HepG2 (cell line): ENCODE results near the gene BRD2. TPM values are rescaled to one million over a fixed set of nuclear protein-coding genes. Genes with fewer than 3 reads are reported as not detected.
A peak's percentile ranks its signal among the peaks of the same experiment; 100 is the strongest.

Experiments used
- ATM ChIP-seq: fragments of 450-650 bp; IDR thresholded peaks from 2 replicates; pipeline ENCODE4 v1.7.1; 2017; ENCODE audit warnings: mild to moderate bottlenecking, borderline replicate concordance
- HCFC1 ChIP-seq: fragments of 150-350 bp; IDR thresholded peaks from 2 replicates; pipeline ENCODE4 v1.6.1; 2014; ENCODE audit warnings: low read depth, low read length
- HOXD1 ChIP-seq: sonication (generic); formaldehyde crosslinking; IDR thresholded peaks from 2 replicates; pipeline ENCODE4 v1.5.0; 2020; ENCODE audit warnings: missing genetic modification reagents
- REPIN1 ChIP-seq: sonication (generic); formaldehyde crosslinking; IDR thresholded peaks from 2 replicates; pipeline ENCODE4 v1.8.0; 2022; ENCODE audit warnings: missing genetic modification reagents, low read depth, mild to moderate bottlenecking, borderline replicate concordance
- REXO4 ChIP-seq: sonication (generic); formaldehyde crosslinking; IDR thresholded peaks from 2 replicates; pipeline ENCODE4 v1.8.0; 2022; ENCODE audit warnings: missing genetic modification reagents, mild to moderate bottlenecking, borderline replicate concordance
- SMAD3 ChIP-seq: sonication (generic); formaldehyde crosslinking; IDR thresholded peaks from 2 replicates; pipeline ENCODE4 v1.4.0; 2020; ENCODE audit warnings: missing genetic modification reagents
- ZFP90 ChIP-seq: sonication (generic); formaldehyde crosslinking; IDR thresholded peaks from 2 replicates; pipeline ENCODE4 v1.8.0; 2022; ENCODE audit warnings: missing genetic modification reagents, mild to moderate bottlenecking, inconsistent platforms, borderline replicate concordance
- ZNF256 ChIP-seq: sonication (generic); formaldehyde crosslinking; conservative IDR thresholded peaks from 2 replicates; pipeline ENCODE4 v1.4.0; 2020; ENCODE audit warnings: missing genetic modification reagents
- ZNF629 ChIP-seq: sonication (generic); formaldehyde crosslinking; conservative IDR thresholded peaks from 2 replicates; pipeline ENCODE4 v1.5.0; 2020; ENCODE audit warnings: missing genetic modification reagents
- ZNF772 ChIP-seq: sonication (generic); formaldehyde crosslinking; IDR thresholded peaks from 2 replicates; pipeline ENCODE4 v1.5.0; 2020; ENCODE audit warnings: mild to moderate bottlenecking, missing genetic modification reagents
- polyA plus RNA-seq, 8 experiments: library from polyadenylated mRNA; depleted of rRNA in 3 of 8; stranded (reverse) in 7 of 8; unstranded in 1 of 8; fragments of >200 nt; fragmentation: Illumina TruSeq in 4 of 8; extraction: Trizol in 4 of 8; gene quantifications; 2 replicates each; pipeline versions ENCODE4 v1.2.1 to v1.2.3, GENCODE V29; 2011 to 2016; ENCODE audit warnings: low read depth in 4 of 8, missing spikeins in 1 of 8, mixed read lengths in 1 of 8; ENCODE audit not compliant: insufficient read depth in 1 of 8
- total RNA-seq, 5 experiments: library from RNA; depleted of rRNA; stranded (reverse); fragments of >200 nt; fragmentation: Illumina TruSeq; extraction: Trizol; gene quantifications; 2 replicates each; pipeline ENCODE4 v1.2.3, GENCODE V29; 2016; ENCODE audit warnings: low read depth in 1 of 5
- TF ChIP-seq, protein P1 (sequence below): sonication (generic); formaldehyde crosslinking; IDR thresholded peaks from 2 replicates; pipeline ENCODE4 v1.4.0; 2020; ENCODE audit warnings: missing genetic modification reagents
- TF ChIP-seq, protein P2 (sequence below): sonication (generic); formaldehyde crosslinking; conservative IDR thresholded peaks from 2 replicates; pipeline ENCODE4 v1.4.0; 2020; ENCODE audit warnings: missing genetic modification reagents
- TF ChIP-seq, protein P3 (sequence below): sonication (generic); formaldehyde crosslinking; IDR thresholded peaks from one replicate; pipeline ENCODE4 v1.5.1; 2020; ENCODE audit warnings: mild to moderate bottlenecking, missing genetic modification reagents; ENCODE audit errors: not compliant biosample characterization

Gene BRD2
- total and polyA plus RNA-seq, 2 of the 13 experiments (the other 11 are each of a cell fraction or from before 2014, with no cell fraction given): 143 to 202 TPM

DNA sequence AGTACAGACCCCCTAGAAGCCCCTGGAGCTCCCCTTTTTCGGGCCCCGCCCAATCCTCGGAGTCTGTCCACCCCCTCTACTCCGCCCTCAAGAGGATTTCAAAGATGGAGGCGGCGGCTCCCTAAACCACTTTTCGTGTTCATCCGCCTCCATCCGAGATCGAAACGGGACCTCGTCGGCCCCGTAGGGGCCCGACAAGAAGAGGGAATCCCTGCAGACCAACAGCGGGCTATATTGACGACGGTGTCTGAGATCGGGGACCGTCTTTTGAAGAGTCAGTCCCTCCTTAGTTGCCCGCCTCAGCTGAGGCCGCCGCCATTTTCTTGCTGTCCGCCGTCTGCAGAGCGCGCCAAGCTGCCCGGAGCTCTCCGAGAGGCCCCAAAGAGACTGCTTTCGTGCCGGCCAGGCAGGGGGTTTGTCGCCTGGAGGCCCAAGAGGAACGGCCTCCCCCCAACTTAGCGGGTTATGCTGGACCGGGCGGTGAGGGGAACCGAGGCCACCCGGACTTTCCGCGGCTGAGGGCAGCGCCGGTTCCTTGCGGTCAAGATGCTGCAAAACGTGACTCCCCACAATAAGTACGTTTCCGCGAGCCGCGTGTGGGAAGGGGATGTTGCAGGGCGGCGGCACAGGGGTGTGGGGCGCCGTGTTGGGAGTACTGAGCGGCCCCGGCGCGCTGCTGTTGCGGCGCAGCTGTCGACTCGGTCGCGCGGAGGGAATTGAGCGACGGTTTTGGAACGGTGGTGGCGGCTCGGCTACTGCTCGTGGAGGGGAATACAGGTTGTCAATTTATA, 4.2 kb downstream of the BRD2 start (continued):
- TF ChIP-seq, protein P1, sequence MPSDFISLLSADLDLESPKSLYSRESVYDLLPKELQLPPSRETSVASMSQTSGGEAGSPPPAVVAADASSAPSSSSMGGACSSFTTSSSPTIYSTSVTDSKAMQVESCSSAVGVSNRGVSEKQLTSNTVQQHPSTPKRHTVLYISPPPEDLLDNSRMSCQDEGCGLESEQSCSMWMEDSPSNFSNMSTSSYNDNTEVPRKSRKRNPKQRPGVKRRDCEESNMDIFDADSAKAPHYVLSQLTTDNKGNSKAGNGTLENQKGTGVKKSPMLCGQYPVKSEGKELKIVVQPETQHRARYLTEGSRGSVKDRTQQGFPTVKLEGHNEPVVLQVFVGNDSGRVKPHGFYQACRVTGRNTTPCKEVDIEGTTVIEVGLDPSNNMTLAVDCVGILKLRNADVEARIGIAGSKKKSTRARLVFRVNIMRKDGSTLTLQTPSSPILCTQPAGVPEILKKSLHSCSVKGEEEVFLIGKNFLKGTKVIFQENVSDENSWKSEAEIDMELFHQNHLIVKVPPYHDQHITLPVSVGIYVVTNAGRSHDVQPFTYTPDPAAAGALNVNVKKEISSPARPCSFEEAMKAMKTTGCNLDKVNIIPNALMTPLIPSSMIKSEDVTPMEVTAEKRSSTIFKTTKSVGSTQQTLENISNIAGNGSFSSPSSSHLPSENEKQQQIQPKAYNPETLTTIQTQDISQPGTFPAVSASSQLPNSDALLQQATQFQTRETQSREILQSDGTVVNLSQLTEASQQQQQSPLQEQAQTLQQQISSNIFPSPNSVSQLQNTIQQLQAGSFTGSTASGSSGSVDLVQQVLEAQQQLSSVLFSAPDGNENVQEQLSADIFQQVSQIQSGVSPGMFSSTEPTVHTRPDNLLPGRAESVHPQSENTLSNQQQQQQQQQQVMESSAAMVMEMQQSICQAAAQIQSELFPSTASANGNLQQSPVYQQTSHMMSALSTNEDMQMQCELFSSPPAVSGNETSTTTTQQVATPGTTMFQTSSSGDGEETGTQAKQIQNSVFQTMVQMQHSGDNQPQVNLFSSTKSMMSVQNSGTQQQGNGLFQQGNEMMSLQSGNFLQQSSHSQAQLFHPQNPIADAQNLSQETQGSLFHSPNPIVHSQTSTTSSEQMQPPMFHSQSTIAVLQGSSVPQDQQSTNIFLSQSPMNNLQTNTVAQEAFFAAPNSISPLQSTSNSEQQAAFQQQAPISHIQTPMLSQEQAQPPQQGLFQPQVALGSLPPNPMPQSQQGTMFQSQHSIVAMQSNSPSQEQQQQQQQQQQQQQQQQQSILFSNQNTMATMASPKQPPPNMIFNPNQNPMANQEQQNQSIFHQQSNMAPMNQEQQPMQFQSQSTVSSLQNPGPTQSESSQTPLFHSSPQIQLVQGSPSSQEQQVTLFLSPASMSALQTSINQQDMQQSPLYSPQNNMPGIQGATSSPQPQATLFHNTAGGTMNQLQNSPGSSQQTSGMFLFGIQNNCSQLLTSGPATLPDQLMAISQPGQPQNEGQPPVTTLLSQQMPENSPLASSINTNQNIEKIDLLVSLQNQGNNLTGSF (CRISPR knock-in tag): no peak; the same call in 1 of the 2 replicates
- TF ChIP-seq HOXD1 (CRISPR knock-in tag): 0 out of 2 replicates have a peak, but pooled peaks have one; percentile 28
- TF ChIP-seq ZFP90 (CRISPR knock-in tag): no peak
- TF ChIP-seq, protein P2, sequence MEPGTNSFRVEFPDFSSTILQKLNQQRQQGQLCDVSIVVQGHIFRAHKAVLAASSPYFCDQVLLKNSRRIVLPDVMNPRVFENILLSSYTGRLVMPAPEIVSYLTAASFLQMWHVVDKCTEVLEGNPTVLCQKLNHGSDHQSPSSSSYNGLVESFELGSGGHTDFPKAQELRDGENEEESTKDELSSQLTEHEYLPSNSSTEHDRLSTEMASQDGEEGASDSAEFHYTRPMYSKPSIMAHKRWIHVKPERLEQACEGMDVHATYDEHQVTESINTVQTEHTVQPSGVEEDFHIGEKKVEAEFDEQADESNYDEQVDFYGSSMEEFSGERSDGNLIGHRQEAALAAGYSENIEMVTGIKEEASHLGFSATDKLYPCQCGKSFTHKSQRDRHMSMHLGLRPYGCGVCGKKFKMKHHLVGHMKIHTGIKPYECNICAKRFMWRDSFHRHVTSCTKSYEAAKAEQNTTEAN: no peak
- 0 out of 2 replicates have a peak, but pooled peaks have one; percentile 4 for TF ChIP-seq SMAD3
- TF ChIP-seq ZNF256: no peak; the same call in 1 of the 2 replicates
- TF ChIP-seq ZNF772: peak; percentile 47; the same call in 1 of the 2 replicates
- TF ChIP-seq REXO4 (CRISPR knock-in tag): peak; percentile 86; the same call in 1 of the 2 replicates
- no peak for TF ChIP-seq ZNF629 (CRISPR knock-in tag)
- no peak for TF ChIP-seq ATM
- TF ChIP-seq, protein P3, sequence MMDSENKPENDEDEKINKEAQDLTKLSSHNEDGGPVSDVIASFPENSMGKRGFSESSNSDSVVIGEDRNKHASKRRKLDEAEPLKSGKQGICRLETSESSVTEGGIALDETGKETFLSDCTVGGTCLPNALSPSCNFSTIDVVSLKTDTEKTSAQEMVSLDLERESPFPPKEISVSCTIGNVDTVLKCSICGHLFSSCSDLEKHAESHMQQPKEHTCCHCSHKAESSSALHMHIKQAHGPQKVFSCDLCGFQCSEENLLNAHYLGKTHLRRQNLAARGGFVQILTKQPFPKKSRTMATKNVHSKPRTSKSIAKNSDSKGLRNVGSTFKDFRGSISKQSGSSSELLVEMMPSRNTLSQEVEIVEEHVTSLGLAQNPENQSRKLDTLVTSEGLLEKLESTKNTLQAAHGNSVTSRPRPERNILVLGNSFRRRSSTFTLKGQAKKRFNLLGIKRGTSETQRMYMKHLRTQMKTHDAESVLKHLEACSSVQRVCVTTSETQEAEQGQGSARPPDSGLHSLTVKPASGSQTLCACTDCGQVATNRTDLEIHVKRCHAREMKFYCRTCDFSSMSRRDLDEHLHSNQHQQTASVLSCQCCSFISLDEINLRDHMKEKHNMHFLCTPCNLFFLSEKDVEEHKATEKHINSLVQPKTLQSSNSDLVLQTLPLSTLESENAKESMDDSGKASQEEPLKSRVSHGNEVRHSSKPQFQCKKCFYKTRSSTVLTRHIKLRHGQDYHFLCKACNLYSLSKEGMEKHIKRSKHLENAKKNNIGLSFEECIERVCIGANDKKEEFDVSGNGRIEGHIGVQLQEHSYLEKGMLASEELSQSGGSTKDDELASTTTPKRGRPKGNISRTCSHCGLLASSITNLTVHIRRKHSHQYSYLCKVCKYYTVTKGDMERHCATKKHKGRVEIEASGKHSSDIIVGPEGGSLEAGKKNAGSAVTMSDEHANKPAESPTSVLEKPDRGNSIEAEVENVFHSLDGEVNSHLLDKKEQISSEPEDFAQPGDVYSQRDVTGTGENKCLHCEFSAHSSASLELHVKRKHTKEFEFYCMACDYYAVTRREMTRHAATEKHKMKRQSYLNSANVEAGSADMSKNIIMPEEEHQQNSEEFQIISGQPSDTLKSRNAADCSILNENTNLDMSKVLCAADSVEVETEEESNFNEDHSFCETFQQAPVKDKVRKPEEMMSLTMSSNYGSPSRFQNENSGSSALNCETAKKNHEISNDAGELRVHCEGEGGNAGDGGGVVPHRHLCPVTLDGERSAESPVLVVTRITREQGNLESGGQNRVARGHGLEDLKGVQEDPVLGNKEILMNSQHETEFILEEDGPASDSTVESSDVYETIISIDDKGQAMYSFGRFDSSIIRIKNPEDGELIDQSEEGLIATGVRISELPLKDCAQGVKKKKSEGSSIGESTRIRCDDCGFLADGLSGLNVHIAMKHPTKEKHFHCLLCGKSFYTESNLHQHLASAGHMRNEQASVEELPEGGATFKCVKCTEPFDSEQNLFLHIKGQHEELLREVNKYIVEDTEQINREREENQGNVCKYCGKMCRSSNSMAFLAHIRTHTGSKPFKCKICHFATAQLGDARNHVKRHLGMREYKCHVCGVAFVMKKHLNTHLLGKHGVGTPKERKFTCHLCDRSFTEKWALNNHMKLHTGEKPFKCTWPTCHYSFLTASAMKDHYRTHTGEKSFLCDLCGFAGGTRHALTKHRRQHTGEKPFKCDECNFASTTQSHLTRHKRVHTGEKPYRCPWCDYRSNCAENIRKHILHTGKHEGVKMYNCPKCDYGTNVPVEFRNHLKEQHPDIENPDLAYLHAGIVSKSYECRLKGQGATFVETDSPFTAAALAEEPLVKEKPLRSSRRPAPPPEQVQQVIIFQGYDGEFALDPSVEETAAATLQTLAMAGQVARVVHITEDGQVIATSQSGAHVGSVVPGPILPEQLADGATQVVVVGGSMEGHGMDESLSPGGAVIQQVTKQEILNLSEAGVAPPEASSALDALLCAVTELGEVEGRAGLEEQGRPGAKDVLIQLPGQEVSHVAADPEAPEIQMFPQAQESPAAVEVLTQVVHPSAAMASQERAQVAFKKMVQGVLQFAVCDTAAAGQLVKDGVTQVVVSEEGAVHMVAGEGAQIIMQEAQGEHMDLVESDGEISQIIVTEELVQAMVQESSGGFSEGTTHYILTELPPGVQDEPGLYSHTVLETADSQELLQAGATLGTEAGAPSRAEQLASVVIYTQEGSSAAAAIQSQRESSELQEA (CRISPR knock-in tag): no peak
- TF ChIP-seq HCFC1: no peak
- peak; percentile 14; the same call in 1 of the 2 replicates for TF ChIP-seq REPIN1
